PFSK-1 (cell line): ENCODE measurements around the gene CUX1.

Source experiments
- POLR2AphosphoS5 ChIP-seq: IDR thresholded peaks from 2 replicates; pipeline ENCODE4 v1.6.1; 2012; ENCODE audit warnings: low read depth, mild to moderate bottlenecking, control low read depth, low read length, moderate library complexity
- REST ChIP-seq, 2 experiments: IDR thresholded peaks; 2 replicates each; pipeline versions ENCODE4 v1.6.1 to v1.8.0; 2011 to 2012; ENCODE audit warnings: low read depth in 2 of 2, low read length in 2 of 2, control low read depth in 1 of 2, inconsistent platforms in 1 of 2, mild to moderate bottlenecking in 1 of 2, moderate library complexity in 1 of 2; ENCODE audit not compliant: insufficient read depth in 1 of 2

- TF ChIP-seq POLR2AphosphoS5 (no peak), REST (IDR thresholded peaks at IDR 0.05; ENCODE audit: insufficient read depth in 1 of 2, low read depth in 2 of 2, low read length in 2 of 2) (no peak)
Observed at GRCh38 chr7:101940151-101940550, 122.7 kb downstream of the CUX1 start.
